Thoracic aorta (tissue), 2 donors: ENCODE data around the gene ADARB2. TPM values are rescaled to one million over a fixed set of nuclear protein-coding genes. Genes with fewer than 3 reads are reported as not detected.
"Not testable (repeated sequence)": the region's sequence is repeated elsewhere in the genome, so short reads cannot be mapped to it uniquely, and the experiment has no call there.

ENCODE experiments used
- ATAC-seq: fragments of 150-250 bp; one replicate; pipeline ENCODE4 v1.8.0; 2017; ENCODE audit warnings: low read depth; ENCODE audit not compliant: insufficient number of reproducible peaks, low FRiP score
- DNase-seq: peaks from one replicate; pipeline ENCODE4 v3.0.0-alpha.2; 2020; ENCODE audit warnings: low spot score
- H3K27ac ChIP-seq, 2 donors: fragments of 200-600 bp; sonication (generic); 1 replicate in 1 of 2; 2 replicates in 1 of 2; pipeline ENCODE4 v1.5.1; 2016; ENCODE audit warnings: mild to moderate bottlenecking in 2 of 2, moderate library complexity in 2 of 2
- H3K27me3 ChIP-seq: fragments of 200-600 bp; sonication (generic); replicated peaks from 2 replicates; pipeline ENCODE4 v1.6.0; 2016; ENCODE audit warnings: mild to moderate bottlenecking; ENCODE audit not compliant: insufficient read depth
- H3K36me3 ChIP-seq: fragments of 200-600 bp; sonication (generic); one replicate; pipeline ENCODE4 v1.5.1; 2016
- H3K4me1 ChIP-seq, 2 donors: fragments of 200-600 bp; sonication (generic); 1 replicate in 1 of 2; 2 replicates in 1 of 2; pipeline versions ENCODE4 v1.5.1 to v1.6.0; 2016; ENCODE audit warnings: low read depth in 2 of 2, mild to moderate bottlenecking in 1 of 2; ENCODE audit not compliant: control insufficient read depth in 1 of 2
- H3K4me3 ChIP-seq: fragments of 200-600 bp; sonication (generic); 2 replicates; pipeline ENCODE4 v1.5.1; 2016; ENCODE audit warnings: mild to moderate bottlenecking
- H3K9me3 ChIP-seq: fragments of 200-600 bp; sonication (generic); 2 replicates; pipeline ENCODE4 v1.5.1; 2016
- total RNA-seq, 2 donors: library from RNA; depleted of rRNA; stranded (reverse); fragments of >200 nt; gene quantifications; one replicate each; pipeline versions ENCODE4 v1.1.0 to v1.2.3, GENCODE V29; 2016
- TF ChIP-seq, protein P1 (sequence below): fragments of 200-600 bp; sonication (generic); IDR thresholded peaks from one replicate; pipeline ENCODE4 v1.5.1; 2019; ENCODE audit warnings: antibody characterized with exemption

Gene ADARB2
- total RNA-seq, 2 donors from 2014 or later, result 0.71 to 3.1 TPM

DNA sequence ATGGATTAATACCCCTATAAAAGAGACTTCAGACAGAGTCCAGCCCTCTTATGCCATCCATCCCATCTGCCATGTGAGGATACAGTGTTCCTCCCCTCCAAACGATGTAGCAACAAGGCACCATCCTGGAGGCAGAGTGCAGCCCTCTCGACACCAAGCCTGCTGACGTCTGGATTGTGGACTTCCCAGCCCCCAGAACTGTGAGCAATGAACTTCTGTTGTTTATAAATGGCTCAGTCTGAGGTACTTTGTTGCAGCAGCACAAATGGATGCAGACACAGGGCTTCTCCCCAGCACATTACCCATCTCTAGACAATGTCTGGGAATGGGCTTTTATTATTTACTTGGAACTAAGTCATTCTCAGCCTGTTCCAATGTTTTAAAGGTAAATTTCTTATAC, 485.6 kb downstream of the ADARB2 start:
- no peak for DNase-seq

DNA sequence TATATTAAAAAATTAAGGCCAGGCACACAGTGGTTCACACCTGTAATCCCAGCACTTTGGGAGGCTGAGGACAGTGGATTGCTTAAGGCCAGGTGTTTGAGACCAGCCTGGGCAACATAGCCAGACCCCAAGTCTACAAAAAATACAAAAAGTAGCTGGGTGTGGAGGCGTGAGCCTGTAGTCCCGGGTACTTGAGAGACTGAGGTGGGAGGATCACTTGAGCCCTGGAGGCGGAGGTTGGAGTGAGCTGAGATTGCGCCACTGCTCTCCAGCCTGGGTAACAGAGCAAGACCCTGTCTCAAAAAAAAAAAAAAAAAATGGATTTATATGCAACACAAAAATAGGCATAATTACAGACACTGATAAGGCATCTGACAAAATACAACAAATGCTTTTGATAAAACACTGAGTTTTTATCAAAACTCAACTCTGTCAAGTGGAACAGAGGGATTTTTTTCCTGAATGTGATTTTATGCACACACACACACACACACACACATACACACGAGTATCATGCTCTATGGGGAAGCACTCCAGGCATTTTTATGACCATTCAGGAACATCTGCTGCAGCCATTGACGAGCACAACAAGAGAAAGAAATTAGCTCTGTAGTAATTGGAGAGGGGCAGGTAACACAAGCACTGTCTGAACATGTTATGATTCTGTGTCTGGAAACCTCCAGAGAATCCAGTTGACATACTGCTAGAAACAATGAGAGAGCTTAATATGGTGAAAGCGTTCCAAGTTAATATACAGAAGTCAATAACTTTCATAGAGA, 488.0 kb downstream of the ADARB2 start:
- Histone ChIP-seq H3K4me3 (no peak overlapping the region), H3K27me3 (no peaks in the 10 kb centered on the region), H3K4me1 (no peaks in the 10 kb centered on the region), H3K27ac (no peak overlapping the region), H3K9me3 (no peaks in the 10 kb centered on the region), H3K36me3 (no peaks in the 10 kb centered on the region)
- DNase-seq, result no peak
- TF ChIP-seq, protein P1, sequence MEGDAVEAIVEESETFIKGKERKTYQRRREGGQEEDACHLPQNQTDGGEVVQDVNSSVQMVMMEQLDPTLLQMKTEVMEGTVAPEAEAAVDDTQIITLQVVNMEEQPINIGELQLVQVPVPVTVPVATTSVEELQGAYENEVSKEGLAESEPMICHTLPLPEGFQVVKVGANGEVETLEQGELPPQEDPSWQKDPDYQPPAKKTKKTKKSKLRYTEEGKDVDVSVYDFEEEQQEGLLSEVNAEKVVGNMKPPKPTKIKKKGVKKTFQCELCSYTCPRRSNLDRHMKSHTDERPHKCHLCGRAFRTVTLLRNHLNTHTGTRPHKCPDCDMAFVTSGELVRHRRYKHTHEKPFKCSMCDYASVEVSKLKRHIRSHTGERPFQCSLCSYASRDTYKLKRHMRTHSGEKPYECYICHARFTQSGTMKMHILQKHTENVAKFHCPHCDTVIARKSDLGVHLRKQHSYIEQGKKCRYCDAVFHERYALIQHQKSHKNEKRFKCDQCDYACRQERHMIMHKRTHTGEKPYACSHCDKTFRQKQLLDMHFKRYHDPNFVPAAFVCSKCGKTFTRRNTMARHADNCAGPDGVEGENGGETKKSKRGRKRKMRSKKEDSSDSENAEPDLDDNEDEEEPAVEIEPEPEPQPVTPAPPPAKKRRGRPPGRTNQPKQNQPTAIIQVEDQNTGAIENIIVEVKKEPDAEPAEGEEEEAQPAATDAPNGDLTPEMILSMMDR, result no peak
- no peak for ATAC-seq

More for the DNA sequence above, 485.6 kb downstream of the ADARB2 start:
- ATAC-seq, result no peak
- TF ChIP-seq, protein P1, result no peak
- Histone ChIP-seq H3K27me3 (no peaks in the 10 kb centered on the region), H3K4me3 (no peak overlapping the region), H3K9me3 (no peaks in the 10 kb centered on the region), H3K27ac (no peak overlapping the region), H3K36me3 (no peaks in the 10 kb centered on the region), H3K4me1 (no peaks in the 10 kb centered on the region)

DNA sequence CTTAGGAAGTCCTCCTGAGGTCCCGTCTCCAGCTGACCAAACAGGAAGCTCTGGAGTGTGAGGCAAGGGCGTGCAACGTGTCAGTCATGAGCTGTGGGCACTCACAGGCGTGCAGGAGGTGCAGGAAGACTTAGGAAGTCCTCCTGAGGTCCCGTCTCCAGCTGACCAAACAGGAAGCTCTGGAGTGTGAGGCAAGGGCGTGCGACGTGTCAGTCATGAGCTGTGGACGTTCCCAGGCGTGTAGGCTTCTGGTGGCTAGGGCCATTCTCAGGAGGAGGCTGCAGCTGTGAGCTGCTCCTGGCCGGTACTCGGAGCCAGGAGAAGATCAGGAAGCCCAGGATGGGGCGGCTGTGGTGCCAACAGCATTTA, 489.1 kb downstream of the ADARB2 start:
- not testable (repeated sequence) for DNase-seq, H3K27ac ChIP-seq, H3K4me3 ChIP-seq, H3K4me1 ChIP-seq, ATAC-seq, H3K36me3 ChIP-seq, H3K27me3 ChIP-seq, H3K9me3 ChIP-seq

DNA sequence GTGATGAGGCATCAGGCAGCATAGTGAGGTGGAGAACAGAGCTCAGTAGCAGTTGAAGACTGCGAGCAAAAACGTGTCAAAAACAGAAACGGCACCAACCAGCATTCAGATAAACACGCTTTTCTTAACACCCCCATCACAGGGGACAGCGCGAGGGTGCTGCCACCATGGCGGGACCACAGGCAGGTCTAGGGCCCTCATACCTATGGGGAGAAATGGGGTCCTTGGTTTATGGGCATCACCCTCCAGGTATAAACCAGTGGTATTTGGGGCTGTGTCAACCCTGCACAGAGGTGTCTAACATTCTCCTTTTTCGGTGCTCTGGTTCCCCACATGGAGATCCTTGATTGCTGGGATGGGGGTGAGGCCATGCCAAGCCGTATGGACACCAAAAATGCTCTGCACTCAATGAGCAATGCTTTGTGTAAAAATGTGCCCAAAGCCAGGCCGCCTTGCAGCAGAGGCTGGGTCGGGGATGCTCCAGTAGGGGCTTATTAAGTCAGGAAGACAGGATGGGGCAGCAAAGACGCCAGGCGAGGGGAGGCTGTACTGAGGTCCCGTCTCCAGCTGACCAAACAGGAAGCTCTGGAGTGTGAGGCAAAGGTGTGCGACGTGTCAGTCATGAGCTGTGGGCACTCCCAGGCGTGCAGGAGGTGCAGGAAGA, 489.6 kb downstream of the ADARB2 start:
- no peak overlapping the region for H3K27ac ChIP-seq
- H3K27me3 ChIP-seq, result no peaks in the 10 kb centered on the region
- no peak for ATAC-seq
- no peak for DNase-seq
- H3K4me3 ChIP-seq, result no peak overlapping the region
- H3K9me3 ChIP-seq, result no peaks in the 10 kb centered on the region
- no peaks in the 10 kb centered on the region for H3K4me1 ChIP-seq
- no peaks in the 10 kb centered on the region for H3K36me3 ChIP-seq
- TF ChIP-seq, protein P1, result no peak

DNA sequence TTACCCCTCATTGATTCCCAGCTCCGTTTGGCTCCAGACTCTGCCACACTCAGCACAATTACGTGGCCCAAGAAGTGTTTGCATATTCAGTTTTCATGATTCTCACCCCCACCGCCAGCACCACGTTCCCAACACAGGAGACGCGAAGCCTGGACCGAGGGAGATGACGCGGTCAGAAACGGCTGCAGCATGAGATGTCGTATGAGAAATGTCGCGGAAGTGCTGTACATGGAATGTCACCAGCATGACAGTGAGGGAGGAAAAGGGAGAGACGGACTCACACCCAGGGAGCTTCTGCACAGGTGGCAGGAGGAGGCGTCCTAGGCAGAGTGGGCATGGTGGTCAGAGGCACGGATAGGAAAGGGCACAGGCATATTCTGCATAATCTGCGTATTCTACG, 492.8 kb downstream of the ADARB2 start:
- Histone ChIP-seq H3K4me3 (no peak overlapping the region), H3K4me1 (no peaks in the 10 kb centered on the region), H3K27me3 (no peaks in the 10 kb centered on the region), H3K27ac (no peak overlapping the region), H3K36me3 (no peaks in the 10 kb centered on the region), H3K9me3 (no peaks in the 10 kb centered on the region)
- ATAC-seq, result no peak
- TF ChIP-seq, protein P1, result no peak
- no peak for DNase-seq
